ENCODE data around the gene NT5DC3.

NT5DC3 gene

GRCh38 chr12:103742349-103742932 is 98.6 kb downstream of the NT5DC3 start:
- DNase-seq, result no peak

- DNase-seq, result no peak
These were observed 103.2 kb downstream of the NT5DC3 start for GRCh38 chr12:103737881-103738280.

- DNase-seq, result no peak
These were observed 104.5 kb downstream of the NT5DC3 start for GRCh38 chr12:103736572-103736971.

- DNase-seq, result no peak
These were observed 105.7 kb downstream of the NT5DC3 start for GRCh38 chr12:103735291-103735690.

GRCh38 chr12:103734863-103735262 is 106.2 kb downstream of the NT5DC3 start:
- DNase-seq, result no peak

- no peak for DNase-seq
These were observed 109.5 kb downstream of the NT5DC3 start for GRCh38 chr12:103731539-103731938.

- no peak for DNase-seq
These were observed 111.5 kb downstream of the NT5DC3 start for GRCh38 chr12:103729499-103729898.

GRCh38 chr12:103728323-103728722 is 112.7 kb downstream of the NT5DC3 start:
- no peak for DNase-seq

- DNase-seq, result no peak
These were observed 113.4 kb downstream of the NT5DC3 start for GRCh38 chr12:103727638-103728037.

- DNase-seq, result no peak
These were observed 115.6 kb downstream of the NT5DC3 start for GRCh38 chr12:103725398-103725797.
